Esophagus squamous epithelium (tissue), 4 donors: ENCODE results near the gene CACNA2D2.

Source experiments
- POLR2A ChIP-seq, 4 donors: fragments of 450-650 bp; IDR thresholded peaks; one replicate each; pipeline ENCODE4 v1.6.1; 2017; ENCODE audit warnings: antibody characterized with exemption in 4 of 4, mild to moderate bottlenecking in 4 of 4, moderate library complexity in 3 of 4
- TF ChIP-seq, protein P1 (sequence below), 6 experiments: fragments of 450-650 bp in 4 of 6; fragments of 200-600 bp in 2 of 6; sonication (generic) in 2 of 6; IDR thresholded peaks; one replicate each; pipeline ENCODE4 v1.5.1; 2016 to 2019; ENCODE audit warnings: antibody characterized with exemption in 6 of 6, mild to moderate bottlenecking in 4 of 6, moderate library complexity in 4 of 6

DNA sequence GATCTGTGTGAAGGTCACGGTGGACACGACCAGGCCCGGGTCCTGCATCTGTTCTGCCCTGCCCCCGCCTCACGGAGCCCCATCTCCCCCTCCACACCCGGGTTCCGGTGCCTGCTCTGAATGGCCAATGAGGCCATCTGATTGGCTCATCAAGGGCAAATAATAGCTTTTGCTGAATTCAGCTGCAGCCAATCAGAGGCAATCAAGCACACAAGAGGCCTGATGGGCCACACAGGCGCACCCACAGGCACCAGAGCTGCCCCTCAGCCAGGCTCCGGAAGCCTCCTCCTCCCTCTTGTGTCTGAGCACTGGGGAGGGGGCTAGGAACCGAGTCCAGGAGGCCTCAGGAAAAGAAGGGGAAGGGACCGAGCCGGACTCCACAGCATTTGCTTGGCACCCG lies 49.5 kb downstream of the CACNA2D2 start:
- TF ChIP-seq, protein P1, sequence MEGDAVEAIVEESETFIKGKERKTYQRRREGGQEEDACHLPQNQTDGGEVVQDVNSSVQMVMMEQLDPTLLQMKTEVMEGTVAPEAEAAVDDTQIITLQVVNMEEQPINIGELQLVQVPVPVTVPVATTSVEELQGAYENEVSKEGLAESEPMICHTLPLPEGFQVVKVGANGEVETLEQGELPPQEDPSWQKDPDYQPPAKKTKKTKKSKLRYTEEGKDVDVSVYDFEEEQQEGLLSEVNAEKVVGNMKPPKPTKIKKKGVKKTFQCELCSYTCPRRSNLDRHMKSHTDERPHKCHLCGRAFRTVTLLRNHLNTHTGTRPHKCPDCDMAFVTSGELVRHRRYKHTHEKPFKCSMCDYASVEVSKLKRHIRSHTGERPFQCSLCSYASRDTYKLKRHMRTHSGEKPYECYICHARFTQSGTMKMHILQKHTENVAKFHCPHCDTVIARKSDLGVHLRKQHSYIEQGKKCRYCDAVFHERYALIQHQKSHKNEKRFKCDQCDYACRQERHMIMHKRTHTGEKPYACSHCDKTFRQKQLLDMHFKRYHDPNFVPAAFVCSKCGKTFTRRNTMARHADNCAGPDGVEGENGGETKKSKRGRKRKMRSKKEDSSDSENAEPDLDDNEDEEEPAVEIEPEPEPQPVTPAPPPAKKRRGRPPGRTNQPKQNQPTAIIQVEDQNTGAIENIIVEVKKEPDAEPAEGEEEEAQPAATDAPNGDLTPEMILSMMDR (IDR thresholded peaks at IDR 0.05): no peak
- TF ChIP-seq POLR2A (IDR thresholded peaks at IDR 0.05): no peak
